ENCODE results near the gene ABCB11.

Gene ABCB11

DNA sequence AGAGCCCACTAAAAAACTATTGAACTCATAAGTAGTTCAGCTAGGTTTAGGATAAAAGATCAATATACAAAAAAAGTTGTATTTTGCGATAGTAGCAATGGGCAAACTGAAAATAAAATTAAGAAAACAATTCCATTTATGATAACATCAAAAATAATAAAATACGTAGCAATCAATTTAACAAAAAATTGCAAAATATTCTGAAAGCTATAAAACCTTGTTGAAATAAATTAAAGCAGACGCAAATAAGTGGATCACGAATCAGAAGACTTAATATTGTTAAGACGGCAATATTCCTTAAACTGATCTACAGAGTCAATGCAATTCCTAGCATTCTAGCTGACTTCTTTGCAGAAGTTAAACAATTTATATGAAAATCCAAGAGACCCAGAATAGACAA lies 24.5 kb downstream of the ABCB11 start:
- no peak for DNase-seq

DNA sequence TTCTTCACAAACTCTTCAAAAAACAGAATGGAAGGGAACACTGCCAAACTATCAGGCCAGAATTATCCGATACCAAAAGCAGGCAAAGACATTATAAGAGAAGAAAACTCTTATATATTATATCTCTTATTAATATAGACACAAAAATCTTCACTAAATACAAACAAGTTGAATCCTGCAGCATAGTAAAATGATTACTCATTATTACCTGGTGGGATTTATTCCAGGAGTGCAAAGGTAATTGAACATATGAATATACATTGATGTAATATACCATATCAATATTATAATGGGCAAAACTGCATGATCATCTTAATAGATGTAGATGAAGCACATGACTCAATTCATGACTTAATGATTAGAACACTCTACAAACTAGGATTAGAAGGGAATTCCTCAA lies 25.1 kb downstream of the ABCB11 start:
- no peak for DNase-seq

DNA sequence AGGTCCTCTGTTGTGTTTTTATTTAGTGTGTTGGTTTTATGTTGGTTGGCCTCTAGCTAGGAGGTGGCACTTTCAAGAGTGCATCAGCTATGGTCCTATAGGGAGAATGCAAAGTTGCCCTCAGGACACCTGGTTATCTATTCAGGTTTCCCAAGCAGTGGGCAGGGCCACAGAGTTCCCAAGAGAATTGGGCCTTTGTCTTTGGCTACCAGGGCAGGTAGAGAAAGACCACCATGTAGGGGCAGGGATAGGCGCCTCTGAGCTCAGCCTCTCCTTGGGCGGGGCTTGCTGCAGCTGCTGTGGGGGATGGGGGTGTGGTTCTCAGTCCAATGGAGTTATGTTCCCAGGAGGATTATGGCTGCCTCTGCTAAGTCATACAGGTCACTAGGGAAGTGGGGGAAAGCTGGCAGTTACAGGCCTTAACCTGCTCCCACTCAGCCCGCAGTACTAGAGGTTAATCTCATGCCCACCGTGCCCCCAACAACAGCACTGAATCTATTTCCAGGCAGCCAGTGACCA lies 26.0 kb downstream of the ABCB11 start:
- DNase-seq = no peak

DNA sequence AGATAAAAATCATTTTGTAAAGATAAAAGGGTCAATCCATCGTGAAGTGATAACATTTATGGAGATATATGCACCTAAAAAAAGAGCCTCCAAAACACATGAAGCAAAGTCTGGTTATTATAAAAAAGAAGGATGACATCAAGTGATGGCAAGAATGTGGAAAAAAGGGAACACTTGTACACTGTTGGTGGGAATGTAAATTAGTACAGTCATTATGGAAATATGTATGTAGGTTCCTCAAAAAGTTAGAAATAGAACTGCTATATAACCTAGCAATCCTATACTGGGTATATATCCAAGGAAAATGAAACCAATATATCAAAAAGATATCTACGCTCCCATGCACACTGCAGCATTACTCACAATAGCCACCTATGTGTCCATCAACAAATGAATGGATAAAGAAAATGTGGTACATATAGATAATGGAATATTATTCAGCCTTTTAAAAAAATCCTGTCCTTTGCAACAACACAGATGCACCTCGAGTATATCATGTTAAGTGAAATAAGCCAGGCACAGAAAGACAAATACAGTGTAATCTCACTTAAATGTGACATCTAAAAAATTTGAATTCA lies 28.9 kb downstream of the ABCB11 start:
- no peak for DNase-seq

DNA sequence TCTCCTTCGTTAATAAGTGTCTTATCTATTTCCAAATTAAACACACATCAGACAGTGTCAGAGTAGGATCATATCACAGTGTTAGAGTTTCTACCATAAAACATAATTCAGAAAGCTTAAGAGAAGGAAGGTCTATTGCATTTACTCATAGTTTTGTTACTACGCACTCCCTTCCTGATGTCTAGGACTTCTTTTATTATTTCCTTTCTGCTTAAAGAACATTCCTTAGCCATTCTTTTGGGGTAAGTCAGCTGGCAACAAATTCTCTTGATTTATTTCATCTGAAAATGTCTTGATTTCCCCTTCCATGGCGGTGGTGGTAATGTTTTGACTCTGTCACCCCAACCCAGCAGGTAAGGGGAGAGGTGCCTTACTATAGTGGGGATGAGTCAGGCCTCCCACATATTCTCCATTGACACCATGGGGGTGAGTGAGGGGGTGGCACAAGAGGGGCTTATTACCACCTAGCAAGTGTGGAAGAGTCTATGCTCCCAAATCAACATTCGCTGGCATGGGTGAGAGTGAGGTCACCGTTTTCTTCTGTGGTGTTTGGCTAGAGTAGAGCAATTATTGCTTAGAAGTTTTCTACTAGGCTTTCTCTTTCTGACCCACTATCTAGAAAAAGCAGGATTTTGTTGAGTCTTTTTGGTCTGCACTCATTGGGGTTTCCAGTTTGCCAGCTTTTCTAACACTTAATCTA lies 29.9 kb downstream of the ABCB11 start:
- DNase-seq = no peak

DNA sequence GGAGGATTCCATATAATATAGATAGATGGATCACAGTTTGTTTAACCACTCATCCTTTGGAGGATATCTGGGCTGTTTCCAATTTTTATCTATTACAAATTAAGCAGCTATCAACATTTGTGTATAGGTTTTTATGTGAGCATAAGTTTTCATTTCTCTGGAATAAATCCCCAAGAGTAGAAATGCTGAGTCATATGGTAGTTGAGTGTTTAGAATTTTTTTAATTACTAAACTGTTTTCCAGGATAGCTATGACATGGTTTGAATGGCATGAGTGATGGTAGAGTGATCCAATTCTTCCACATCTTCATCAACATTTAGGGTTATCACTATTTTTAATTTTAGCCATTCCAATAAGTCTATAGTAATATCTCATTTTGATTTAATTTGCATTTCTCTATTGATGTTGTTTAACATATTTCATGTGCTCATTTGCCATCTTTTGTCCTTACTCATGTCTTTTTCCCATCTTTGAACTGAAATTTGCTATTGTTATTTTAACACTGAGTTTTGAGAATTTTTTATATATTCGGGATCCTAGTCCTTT lies 31.4 kb downstream of the ABCB11 start:
- DNase-seq = no peak

DNA sequence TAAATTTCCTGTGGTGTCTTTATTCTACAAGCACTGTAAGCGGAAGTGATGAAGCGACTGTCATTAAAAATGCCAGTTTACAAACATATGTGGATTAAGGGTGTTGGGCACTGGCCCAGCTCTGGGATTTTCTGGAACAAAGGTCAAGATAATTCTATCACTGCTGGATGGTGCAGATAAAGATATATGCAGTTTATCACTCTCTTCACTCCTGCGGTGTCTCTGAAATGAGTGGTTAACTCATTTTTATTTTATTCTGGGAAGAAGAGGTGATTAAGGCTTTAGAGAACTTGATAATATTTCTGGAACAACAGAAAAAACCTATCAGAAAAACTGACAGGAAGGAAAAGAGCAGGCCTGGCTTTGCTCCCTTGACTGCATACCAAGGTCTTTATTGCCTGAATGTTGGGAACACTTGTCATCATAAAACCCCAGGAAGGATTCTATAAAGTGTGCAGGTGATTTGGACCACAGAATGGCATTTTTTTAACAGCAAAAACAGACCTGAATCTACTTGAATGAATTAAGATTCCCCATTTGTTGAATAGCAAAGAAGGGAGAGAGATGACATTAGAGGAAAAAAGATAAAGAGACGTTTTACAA lies 32.4 kb downstream of the ABCB11 start:
- DNase-seq = no peak

DNA sequence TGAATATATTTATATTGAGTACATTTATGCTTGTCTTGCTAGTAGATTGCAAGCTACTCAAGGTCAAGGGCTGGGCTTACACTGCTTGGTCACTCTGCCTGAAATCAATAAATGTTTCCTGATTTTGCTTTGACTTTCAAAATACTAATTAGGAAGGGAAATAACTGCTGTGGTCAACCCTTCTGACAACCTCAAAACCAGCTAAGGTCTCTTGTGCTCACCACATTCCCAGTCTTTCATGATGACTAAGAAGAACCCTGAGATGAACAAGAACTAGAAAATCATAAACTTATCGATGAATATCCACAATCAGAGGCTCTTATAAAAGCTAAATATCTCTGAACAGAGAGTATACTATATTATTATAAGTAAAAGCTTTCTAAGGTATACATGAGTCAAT lies 33.3 kb downstream of the ABCB11 start:
- DNase-seq = no peak

DNA sequence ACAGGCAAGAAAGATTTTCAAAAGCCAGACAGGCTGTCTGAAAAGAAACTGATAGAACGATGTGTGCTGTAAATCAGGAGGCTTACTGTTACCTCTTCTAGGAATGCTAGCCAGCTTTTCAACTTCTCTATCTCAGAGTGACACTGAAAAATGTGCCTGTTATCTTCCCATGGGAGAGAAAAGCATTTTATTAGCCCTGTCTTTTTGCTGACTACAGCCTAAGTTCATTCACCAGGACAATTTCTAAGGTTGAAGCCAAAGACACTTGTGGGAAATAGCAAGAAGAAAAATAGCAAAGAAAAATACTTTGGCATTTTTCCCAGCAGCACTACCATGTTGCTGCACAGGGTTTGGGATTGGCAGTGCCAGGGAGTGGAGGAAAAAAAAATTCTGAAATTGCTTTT lies 34.0 kb downstream of the ABCB11 start:
- no peak for DNase-seq

DNA sequence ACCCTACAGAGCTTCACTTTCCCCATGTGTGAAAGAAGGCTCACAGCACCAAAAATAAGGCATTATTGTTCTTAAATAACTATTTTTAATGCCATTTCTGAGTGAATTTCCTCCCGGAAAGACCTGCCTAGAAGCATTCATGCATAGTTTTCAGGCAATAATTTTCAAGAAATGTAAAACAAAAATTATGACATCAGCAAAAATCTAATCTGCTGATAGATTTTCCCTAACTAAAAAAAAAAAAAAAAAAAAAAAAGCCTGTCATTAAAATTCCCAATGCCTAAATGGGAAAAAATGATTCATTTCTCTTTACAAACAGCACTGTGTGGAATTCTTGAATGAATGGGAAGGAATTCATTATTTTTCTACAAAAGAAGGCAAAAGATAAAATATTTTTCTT lies 35.4 kb downstream of the ABCB11 start:
- no peak for DNase-seq

DNA sequence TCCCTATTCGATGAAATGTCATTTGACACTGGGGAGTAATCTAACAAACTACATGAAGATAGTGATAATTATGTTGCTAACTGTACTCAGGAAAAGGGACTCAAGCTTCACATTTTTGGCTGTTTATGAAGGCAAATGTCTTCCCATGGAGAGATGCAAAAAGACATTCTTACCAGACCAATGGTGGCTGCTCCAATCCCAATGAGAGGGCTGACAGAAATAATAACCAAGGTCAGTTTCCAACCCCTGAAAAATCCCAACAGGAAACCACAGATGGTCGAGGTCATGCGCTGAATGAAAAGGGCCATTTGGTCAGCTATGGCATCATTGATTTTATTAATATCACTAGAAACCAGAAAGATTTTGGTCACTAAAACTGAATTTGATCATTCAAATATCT lies 37.6 kb downstream of the ABCB11 start:
- DNase-seq = no peak

DNA sequence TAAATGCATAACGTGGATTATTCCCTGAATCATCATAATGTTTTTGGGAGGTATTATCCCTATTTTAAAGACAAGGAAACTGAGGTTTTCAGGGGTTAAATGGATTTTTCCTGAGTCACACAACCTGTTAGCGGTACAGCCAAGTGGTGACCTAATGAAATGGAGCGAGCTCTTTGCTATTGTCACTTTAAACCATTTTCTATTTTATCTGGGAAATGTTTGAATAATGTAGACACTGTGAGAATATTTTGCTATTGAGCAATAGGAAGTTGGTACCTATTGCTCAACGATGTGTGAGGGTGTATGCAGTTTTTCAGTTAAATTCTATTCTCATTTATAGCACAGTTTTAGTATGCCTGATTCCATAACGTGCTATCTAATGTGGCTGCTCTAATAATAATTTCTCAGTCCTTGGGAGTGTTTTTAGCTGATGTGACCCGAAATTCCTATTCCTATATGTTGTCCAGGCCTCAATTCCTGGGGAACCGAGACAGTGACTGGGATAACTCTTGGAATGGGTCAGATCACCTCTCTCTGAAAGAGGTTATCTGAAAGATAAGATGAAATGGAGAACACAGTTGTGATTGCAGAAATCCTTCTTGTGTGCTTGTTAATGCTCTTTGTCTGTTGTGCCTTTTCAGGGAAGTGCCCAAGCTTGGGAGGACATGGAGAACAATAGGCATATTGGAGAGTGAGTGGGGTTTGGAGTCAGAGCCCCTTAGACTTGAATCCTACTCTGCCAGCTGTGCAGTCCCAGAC lies 38.4 kb downstream of the ABCB11 start:
- DNase-seq = no peak

DNA sequence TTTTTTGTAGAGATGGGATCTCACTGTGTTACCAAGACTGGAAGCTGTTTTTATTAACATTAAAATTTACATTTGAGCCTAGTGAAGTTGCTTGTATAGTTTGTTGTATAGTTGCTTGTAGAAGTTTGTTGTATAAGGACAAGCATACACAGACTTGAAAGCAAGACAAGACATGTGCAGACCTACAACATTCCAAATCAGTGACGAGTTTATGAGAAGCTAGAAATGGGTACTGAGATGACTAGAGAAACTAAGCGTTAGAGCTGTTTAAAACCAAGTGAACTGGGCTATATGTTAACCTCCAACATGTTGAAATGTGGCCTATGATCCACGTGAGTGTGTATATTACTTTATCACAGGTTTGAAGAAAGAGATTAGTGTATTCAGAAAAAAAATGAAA lies 39.1 kb downstream of the ABCB11 start:
- DNase-seq = no peak

DNA sequence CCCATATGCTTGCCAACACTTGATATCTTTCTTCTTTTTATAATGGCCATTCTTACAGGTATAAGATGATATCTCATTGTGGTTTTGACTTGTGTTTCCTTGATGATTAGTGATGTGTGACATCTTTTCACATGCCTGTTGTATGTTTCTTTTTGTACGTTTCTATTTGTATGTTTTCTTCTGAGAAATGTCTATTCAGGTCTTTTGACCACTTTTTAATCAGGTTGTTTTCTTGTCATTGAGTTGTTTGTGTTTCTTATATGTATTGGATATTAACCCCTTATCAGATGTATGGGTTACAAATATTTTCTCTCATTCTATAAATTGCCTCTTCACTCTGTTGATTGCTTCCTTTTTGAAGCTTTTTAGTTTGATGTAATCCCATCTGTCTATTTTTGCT lies 42.4 kb downstream of the ABCB11 start:
- DNase-seq = no peak

DNA sequence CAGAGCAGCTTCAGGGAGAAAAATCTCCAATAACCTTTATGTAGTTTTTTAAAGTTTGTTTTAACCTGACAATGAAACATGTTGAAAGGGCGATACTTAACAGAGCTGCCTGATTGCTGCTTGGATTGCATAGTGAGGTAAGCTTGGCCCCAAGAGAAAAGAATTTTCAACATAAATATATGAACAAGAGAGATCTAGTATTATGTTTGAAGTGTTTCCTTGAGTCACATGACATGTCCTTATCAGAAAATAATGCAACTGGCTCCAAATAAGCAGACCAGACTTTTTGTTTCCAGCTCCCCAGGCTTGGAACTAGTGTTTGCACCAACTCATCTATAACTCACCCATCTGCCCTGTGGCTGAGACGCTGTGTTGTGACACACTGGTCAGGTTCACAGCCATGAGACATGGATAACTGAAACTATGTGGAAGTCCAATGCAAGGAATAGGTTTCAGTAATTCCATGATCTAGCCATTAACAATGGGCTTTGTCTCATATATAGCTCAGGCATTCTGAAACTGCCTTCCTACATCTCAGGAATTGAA lies 44.7 kb downstream of the ABCB11 start:
- no peak for DNase-seq

DNA sequence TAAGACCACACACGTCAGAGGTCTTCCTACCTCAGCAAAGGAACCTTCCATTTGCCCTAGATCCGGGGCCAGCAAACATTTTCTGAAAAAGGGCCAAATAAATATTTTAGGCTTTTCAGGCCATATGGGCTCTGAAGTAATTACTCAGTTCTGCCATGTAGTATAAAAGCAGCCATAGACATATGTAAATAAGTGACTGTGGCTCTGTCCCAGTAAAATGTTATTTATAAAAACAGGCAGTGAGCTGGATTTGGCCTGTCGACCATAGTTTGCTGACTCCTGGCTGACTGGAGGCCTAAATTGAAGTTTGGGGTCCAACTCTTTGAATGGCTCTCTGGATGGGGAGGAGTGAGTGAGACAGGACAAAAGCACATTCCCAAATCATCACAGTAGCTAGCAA lies 49.5 kb downstream of the ABCB11 start:
- DNase-seq = no peak

DNA sequence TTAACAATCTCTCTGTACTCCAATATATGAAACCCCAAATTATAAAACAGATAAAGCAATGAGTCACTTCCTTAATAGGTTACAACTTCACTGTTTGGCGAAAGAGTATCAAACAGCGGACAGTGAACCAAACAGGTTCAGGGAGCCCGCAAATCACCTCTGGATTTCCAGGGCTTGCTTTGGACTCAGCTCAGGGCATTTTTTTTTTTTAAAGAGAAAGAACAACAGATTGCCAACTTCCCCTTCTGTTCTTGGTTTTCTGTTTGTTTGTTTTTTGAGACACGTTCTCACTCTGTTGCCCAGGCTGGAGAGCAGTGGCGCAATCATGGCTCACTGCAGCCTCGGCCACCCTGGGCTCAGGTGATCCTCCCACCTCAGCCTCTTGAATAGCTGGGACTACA lies 52.7 kb downstream of the ABCB11 start:
- no peak for DNase-seq

DNA sequence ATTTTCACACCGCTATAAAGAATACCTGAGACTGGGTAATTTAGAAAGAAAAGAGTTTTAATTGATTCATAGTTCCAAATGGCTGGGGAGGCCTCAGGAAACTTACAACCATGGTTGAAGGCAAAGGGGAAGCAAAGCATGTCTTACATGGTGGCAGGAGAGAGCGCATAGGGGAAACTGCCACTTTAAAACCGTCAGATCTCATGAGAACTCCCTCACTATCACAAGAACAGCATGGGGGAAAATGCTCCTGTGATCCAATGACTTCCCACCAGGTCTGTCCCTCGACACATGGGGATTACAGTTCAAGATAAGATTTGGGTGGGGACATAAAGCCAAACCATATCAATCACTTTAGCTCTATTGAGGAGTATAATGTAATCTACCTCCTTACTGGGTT lies 53.5 kb downstream of the ABCB11 start:
- no peak for DNase-seq

DNA sequence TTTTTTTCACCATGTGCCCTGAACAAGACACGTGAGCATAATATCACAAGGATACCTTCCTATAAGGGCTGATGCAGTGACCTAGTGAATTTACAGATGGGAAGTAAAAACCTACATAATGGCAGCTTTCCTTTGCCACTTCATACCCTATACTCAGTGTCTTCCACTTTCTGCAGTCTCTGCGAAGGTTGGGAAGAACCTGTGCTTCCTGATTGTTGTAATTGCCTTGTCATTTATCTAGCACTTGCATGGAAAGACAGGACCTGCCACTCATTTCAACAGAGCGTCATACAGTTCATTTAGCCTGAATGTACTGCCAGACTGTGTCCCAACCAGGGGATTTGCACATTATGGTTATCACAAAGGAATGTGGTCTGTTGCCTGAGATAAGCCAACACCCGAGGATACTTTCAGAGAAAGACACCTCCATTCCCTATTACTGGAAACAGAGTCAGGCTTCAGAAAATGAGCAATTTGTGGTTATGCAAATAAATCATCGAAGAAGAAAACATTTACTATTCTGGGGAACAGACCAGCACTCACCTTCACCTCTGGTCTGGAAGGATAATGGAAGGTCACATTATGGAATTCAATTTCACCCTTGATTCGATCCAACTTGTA lies 55.0 kb downstream of the ABCB11 start:
- no peak for DNase-seq

DNA sequence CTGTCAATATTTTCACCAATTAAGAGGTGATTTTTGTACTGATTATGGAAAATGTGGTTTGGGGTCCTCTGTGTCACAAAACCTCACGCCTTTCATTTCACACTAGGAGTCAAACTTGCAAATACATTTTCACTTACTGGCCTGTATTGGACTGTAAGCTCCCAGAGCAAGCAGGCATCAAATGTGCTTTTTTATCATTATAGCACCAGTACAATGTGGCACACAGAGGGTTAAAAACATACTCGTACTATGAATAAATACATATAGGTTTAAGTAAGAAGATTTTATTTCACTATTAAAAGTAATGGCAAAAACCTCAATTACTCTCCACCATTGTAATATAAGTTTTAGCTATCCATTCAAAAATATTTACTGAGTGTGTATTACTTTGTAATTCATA lies 56.7 kb downstream of the ABCB11 start:
- no peak for DNase-seq

DNA sequence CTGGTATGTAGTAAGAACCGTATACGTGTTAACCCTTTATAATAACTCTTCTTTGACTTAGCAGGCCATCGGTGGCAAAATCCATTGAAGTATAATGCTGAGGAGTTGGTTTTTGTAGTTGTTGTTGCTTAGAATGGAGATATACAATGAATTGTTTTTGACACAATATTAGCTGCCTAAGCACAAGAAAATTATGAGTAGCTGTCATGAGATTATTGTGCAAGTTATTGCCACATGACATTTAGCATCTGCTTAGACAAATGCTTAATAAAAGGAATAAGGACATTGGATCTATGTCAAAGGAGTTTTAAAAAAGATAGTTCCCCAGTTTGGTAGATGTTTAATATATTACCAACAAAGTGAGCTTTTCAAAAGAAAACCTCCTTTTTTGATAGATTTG lies 59.9 kb downstream of the ABCB11 start:
- DNase-seq = no peak

DNA sequence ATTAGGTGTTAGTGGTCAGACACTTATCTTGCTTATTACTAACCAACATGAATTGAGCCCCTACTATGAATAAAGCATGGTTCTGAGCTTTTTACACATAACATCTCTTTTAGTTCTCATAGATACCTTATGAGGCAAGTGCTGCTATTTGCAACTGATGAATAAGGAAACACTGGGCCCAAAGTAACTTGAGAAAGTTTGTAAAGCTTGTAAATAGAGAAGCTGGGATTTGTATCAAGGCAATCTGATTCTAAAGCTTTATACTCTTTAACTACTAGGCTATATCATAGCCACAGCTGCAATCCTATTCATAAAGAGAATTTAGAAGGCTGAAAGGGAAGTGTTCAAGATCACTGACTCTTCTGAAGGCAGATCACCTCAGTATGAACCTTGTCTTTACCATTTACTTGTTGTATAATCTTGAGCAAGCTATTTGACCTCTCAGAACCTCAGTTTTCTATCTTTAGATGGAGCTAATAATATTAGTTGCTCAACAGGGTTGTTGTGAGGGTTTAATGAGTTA lies 60.4 kb downstream of the ABCB11 start:
- no peak for DNase-seq

DNA sequence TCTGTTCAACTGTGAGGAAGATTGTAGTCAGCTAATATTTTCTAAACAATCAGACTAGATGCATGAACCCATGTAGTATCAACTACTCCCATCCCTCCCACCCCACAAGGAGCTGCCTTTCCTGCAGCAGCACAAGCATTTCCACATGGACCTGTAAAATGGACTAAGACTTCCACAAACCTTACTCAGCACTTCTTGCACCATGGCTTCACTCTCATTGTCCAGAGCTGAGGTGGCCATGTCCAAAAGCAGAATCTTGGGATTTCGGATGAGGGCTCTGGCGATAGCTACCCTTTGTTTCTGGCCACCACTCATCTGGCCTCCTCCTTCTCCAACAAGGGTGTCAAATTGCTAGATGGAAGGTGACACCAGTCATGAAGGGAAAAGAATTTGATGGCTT lies 61.3 kb downstream of the ABCB11 start:
- DNase-seq = no peak

Data from NK-92 treated with Interleukin-12 subunit alpha and Interleukin-12 subunit beta, amount 100 ng/mL, for 24 hours (cell line).